SK-N-SH treated with all-trans-retinoic acid at 6 μM for 48 hours (cell line): Measurements from ENCODE around the gene GRIA3.

Experiments
- ATAC-seq: fragments of 200-7000 bp; cut with Tn5 transposase; 3 replicates; pipeline ENCODE4 v1.9.1; 2020; ENCODE audit warnings: mild to moderate bottlenecking, moderate library complexity
- ARNTL ChIP-seq: fragments of 450-650 bp; formaldehyde crosslinking; IDR thresholded peaks from 2 replicates; pipeline ENCODE4 v1.5.0; 2020; ENCODE audit warnings: low read depth, mild to moderate bottlenecking, moderate library complexity, borderline replicate concordance
- BACH2 ChIP-seq: fragments of 250-450 bp; sonication (Bioruptor Pico); IDR thresholded peaks from 2 replicates; pipeline ENCODE4 v1.9.0; 2021; ENCODE audit warnings: mild to moderate bottlenecking, borderline replicate concordance
- CSRNP3 ChIP-seq: fragments of 250-450 bp; sonication (Bioruptor Pico); IDR thresholded peaks from 2 replicates; pipeline ENCODE4 v1.5.1; 2021; ENCODE audit warnings: mild to moderate bottlenecking, moderate library complexity
- GLIS3 ChIP-seq: fragments of 250-450 bp; sonication (Bioruptor Pico); IDR thresholded peaks from 2 replicates; pipeline ENCODE4 v1.5.0; 2020; ENCODE audit warnings: mild to moderate bottlenecking, moderate library complexity
- OSR1 ChIP-seq: fragments of 250-450 bp; sonication (Bioruptor Pico); IDR thresholded peaks from 2 replicates; pipeline ENCODE4 v1.8.0; 2022; ENCODE audit warnings: moderate library complexity, mild to moderate bottlenecking, inconsistent platforms
- PPARA ChIP-seq: fragments of 250-450 bp; sonication (Bioruptor Pico); IDR thresholded peaks from 2 replicates; pipeline ENCODE4 v1.5.0; 2020; ENCODE audit warnings: mild to moderate bottlenecking, borderline replicate concordance
- RARB ChIP-seq: fragments of 250-450 bp; sonication (Bioruptor Pico); IDR thresholded peaks from 2 replicates; pipeline ENCODE4 v1.8.0; 2021; ENCODE audit warnings: mild to moderate bottlenecking, moderate library complexity
- SNAI2 ChIP-seq: fragments of 250-450 bp; sonication (Bioruptor Pico); IDR thresholded peaks from 2 replicates; pipeline ENCODE4 v1.5.0; 2020; ENCODE audit warnings: mild to moderate bottlenecking, moderate library complexity
- TCF4 ChIP-seq: fragments of 250-450 bp; sonication (Bioruptor Pico); IDR thresholded peaks from 2 replicates; pipeline ENCODE4 v1.8.0; 2021; ENCODE audit warnings: mild to moderate bottlenecking, moderate library complexity, borderline replicate concordance
- ZC3H10 ChIP-seq: fragments of 250-450 bp; sonication (Bioruptor Pico); IDR thresholded peaks from 2 replicates; pipeline ENCODE4 v1.5.1; 2021; ENCODE audit warnings: mild to moderate bottlenecking, moderate library complexity
- ZFP30 ChIP-seq: fragments of 450-650 bp; formaldehyde crosslinking; IDR thresholded peaks from 2 replicates; pipeline ENCODE4 v1.5.0; 2022; ENCODE audit warnings: mild to moderate bottlenecking, moderate library complexity
- ZNF565 ChIP-seq: fragments of 450-650 bp; formaldehyde crosslinking; conservative IDR thresholded peaks from 2 replicates; pipeline ENCODE4 v1.5.0; 2020; ENCODE audit warnings: low read depth, mild to moderate bottlenecking, moderate library complexity
- TF ChIP-seq, protein P1 (sequence below): fragments of 250-450 bp; sonication (Bioruptor Pico); IDR thresholded peaks from 2 replicates; pipeline ENCODE4 v1.5.0; 2020; ENCODE audit warnings: mild to moderate bottlenecking, moderate library complexity
- TF ChIP-seq, protein P2 (sequence below): fragments of 250-450 bp; sonication (Bioruptor Pico); IDR thresholded peaks from 2 replicates; pipeline ENCODE4 v1.8.0; 2020; ENCODE audit warnings: mild to moderate bottlenecking, moderate library complexity, borderline replicate concordance
- TF ChIP-seq, protein P3 (sequence below): fragments of 250-450 bp; sonication (Bioruptor Pico); IDR thresholded peaks from 2 replicates; pipeline ENCODE4 v1.8.0; 2021; ENCODE audit warnings: low read depth, mild to moderate bottlenecking, moderate library complexity, borderline replicate concordance

Gene GRIA3

DNA sequence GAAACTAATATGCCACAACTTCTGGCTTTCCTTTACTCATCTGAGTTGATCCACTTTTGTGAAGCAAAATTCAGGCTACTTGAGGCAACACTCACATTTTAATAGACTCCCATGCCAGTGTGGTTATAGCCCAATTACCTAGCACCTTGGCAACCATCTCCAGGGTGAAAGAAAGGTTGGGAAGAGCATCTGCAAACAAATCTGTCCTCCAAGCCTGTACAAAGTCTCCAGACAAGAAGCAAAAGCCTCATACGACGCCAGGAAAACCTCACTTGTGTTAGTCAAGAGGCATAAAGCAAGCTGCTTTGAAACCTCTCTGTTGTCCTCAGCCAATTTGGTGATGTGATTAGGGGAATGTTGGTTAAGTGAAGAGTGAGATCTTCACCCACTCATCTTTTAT is 302.2 kb downstream of the GRIA3 start (continued):
- TF ChIP-seq, protein P1, sequence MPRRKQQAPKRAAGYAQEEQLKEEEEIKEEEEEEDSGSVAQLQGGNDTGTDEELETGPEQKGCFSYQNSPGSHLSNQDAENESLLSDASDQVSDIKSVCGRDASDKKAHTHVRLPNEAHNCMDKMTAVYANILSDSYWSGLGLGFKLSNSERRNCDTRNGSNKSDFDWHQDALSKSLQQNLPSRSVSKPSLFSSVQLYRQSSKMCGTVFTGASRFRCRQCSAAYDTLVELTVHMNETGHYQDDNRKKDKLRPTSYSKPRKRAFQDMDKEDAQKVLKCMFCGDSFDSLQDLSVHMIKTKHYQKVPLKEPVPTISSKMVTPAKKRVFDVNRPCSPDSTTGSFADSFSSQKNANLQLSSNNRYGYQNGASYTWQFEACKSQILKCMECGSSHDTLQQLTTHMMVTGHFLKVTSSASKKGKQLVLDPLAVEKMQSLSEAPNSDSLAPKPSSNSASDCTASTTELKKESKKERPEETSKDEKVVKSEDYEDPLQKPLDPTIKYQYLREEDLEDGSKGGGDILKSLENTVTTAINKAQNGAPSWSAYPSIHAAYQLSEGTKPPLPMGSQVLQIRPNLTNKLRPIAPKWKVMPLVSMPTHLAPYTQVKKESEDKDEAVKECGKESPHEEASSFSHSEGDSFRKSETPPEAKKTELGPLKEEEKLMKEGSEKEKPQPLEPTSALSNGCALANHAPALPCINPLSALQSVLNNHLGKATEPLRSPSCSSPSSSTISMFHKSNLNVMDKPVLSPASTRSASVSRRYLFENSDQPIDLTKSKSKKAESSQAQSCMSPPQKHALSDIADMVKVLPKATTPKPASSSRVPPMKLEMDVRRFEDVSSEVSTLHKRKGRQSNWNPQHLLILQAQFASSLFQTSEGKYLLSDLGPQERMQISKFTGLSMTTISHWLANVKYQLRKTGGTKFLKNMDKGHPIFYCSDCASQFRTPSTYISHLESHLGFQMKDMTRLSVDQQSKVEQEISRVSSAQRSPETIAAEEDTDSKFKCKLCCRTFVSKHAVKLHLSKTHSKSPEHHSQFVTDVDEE: no peak
- TF ChIP-seq, protein P2, sequence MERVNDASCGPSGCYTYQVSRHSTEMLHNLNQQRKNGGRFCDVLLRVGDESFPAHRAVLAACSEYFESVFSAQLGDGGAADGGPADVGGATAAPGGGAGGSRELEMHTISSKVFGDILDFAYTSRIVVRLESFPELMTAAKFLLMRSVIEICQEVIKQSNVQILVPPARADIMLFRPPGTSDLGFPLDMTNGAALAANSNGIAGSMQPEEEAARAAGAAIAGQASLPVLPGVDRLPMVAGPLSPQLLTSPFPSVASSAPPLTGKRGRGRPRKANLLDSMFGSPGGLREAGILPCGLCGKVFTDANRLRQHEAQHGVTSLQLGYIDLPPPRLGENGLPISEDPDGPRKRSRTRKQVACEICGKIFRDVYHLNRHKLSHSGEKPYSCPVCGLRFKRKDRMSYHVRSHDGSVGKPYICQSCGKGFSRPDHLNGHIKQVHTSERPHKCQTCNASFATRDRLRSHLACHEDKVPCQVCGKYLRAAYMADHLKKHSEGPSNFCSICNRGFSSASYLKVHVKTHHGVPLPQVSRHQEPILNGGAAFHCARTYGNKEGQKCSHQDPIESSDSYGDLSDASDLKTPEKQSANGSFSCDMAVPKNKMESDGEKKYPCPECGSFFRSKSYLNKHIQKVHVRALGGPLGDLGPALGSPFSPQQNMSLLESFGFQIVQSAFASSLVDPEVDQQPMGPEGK (CRISPR knock-in tag): no peak
- TF ChIP-seq, protein P3, sequence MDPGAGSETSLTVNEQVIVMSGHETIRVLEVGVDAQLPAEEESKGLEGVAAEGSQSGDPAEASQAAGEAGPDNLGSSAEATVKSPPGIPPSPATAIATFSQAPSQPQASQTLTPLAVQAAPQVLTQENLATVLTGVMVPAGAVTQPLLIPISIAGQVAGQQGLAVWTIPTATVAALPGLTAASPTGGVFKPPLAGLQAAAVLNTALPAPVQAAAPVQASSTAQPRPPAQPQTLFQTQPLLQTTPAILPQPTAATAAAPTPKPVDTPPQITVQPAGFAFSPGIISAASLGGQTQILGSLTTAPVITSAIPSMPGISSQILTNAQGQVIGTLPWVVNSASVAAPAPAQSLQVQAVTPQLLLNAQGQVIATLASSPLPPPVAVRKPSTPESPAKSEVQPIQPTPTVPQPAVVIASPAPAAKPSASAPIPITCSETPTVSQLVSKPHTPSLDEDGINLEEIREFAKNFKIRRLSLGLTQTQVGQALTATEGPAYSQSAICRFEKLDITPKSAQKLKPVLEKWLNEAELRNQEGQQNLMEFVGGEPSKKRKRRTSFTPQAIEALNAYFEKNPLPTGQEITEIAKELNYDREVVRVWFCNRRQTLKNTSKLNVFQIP (CRISPR knock-in tag): no peak

GRCh38 chrX:123487236-123487635 is 303.2 kb downstream of the GRIA3 start:
- no peak for ATAC-seq
- TF ChIP-seq ARNTL: no peak
- no peak for TF ChIP-seq CSRNP3 (CRISPR knock-in tag)
- TF ChIP-seq ZC3H10 (CRISPR knock-in tag): no peak
- no peak for TF ChIP-seq ZFP30 (CRISPR knock-in tag)
- TF ChIP-seq, protein P2 (CRISPR knock-in tag): no peak
- no peak for TF ChIP-seq SNAI2 (CRISPR knock-in tag)
- no peak for TF ChIP-seq TCF4 (CRISPR knock-in tag)
- TF ChIP-seq, protein P1: no peak
- TF ChIP-seq GLIS3 (CRISPR knock-in tag): no peak
- TF ChIP-seq ZNF565 (CRISPR knock-in tag): no peak
- TF ChIP-seq OSR1 (CRISPR knock-in tag): no peak
- TF ChIP-seq, protein P3 (CRISPR knock-in tag): no peak

GRCh38 chrX:123487669-123488068 is 303.6 kb downstream of the GRIA3 start:
- no peak for ATAC-seq
- TF ChIP-seq GLIS3 (CRISPR knock-in tag): no peak
- TF ChIP-seq, protein P3 (CRISPR knock-in tag): no peak
- no peak for TF ChIP-seq BACH2 (CRISPR knock-in tag)
- TF ChIP-seq PPARA: no peak
- no peak for TF ChIP-seq ZNF565 (CRISPR knock-in tag)
- no peak for TF ChIP-seq ZFP30 (CRISPR knock-in tag)
- no peak for TF ChIP-seq RARB (CRISPR knock-in tag)
